ENCODE measurements around the gene ZNF579. TPM values are rescaled to one million over a fixed set of nuclear protein-coding genes. Genes with fewer than 3 reads are reported as not detected.

Gene ZNF579
- total RNA-seq, 1 experiment from 2014 or later = 13.5 TPM

DNA sequence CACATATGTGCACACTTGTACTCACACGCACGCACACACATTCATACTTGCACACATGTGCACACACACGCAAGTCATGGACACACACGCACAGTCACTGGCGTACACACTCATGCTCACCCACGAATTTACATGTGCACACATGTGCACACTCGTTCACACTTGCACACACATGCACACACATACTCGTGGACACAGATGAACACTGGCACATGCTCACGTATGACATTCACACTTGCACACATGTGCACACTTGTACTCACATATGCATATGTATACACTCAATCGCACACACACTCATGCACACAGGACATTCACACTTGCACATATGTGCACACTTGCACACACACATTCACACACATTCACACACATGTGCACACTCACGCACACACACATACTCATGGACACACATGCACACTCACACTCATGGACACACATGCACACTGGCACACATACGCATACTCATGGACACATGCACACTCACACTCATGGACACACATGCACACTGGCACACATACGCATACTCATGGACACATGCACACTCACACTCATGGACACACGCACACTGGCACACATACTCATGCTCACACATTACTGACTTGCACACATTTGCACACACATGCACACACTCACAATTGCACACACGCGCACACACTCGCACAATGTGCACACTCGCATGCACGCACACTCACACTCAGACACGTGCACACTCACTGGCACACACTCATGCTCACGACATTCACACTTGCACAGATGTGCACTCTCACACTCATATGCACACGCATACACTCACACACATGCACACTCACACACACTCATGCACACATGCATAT lies 53.2 kb downstream of the ZNF579 start:
- ChIA-PET POLR2A (ENCODE audit: unreplicated experiment) (interaction anchor here (0.7 kb wide), 1 partner anchor 97 kb away, joined by 3 read pairs; the partner anchor contains the start of gene ZNF784), CTCF (interaction anchor here (1.0 kb wide), 1 partner anchor 79 kb away, joined by 4 read pairs; the partner anchor contains the start of gene ZNF865)
- H3K79me2 ChIP-seq (ENCODE audit: low read length) = no peaks in the 10 kb centered on the region
- no TSS peak for BruUV-seq (replicated peaks)
- H3K27me3 ChIP-seq (ENCODE audit: low read length) = no peaks in the 10 kb centered on the region
- H3K27ac ChIP-seq (ENCODE audit: low read length) = no peak overlapping the region
- no peaks in the 10 kb centered on the region for H3K9me3 ChIP-seq (ENCODE audit: low read length)
- H3K9ac ChIP-seq (ENCODE audit: low read length) = no peak overlapping the region
- no peak for TF ChIP-seq EZH2phosphoT487 (IDR thresholded peaks at IDR 0.05; ENCODE audit: borderline replicate concordance, low read length)
- TF ChIP-seq EZH2 (IDR thresholded peaks at IDR 0.05; ENCODE audit: low read length, unreplicated experiment) = no peak
- TF ChIP-seq, protein P1, sequence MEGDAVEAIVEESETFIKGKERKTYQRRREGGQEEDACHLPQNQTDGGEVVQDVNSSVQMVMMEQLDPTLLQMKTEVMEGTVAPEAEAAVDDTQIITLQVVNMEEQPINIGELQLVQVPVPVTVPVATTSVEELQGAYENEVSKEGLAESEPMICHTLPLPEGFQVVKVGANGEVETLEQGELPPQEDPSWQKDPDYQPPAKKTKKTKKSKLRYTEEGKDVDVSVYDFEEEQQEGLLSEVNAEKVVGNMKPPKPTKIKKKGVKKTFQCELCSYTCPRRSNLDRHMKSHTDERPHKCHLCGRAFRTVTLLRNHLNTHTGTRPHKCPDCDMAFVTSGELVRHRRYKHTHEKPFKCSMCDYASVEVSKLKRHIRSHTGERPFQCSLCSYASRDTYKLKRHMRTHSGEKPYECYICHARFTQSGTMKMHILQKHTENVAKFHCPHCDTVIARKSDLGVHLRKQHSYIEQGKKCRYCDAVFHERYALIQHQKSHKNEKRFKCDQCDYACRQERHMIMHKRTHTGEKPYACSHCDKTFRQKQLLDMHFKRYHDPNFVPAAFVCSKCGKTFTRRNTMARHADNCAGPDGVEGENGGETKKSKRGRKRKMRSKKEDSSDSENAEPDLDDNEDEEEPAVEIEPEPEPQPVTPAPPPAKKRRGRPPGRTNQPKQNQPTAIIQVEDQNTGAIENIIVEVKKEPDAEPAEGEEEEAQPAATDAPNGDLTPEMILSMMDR (conservative IDR thresholded peaks at IDR 0.05; ENCODE audit: low read depth, low read length) = no peak
- ATAC-seq (no peak), DNase-seq (no peak)
- H3K4me1 ChIP-seq (ENCODE audit: insufficient read depth, low read length) = peaks cover 12% of the 10 kb centered on the region; the same call in 1 of the 2 replicates
- no peak overlapping the region for H3K4me3 ChIP-seq (ENCODE audit: low read length)
- no peaks in the 10 kb centered on the region for H3F3A ChIP-seq (ENCODE audit: low read length, unreplicated experiment)
- H4K20me1 ChIP-seq (ENCODE audit: low read length) = no peaks in the 10 kb centered on the region
- intact Hi-C loops (cut with micrococcal nuclease) = no loop called here
- H3K36me3 ChIP-seq (ENCODE audit: low read depth, low read length) = no peaks in the 10 kb centered on the region
- H3K4me2 ChIP-seq (ENCODE audit: low read length) = no peak overlapping the region
- no peaks in the 10 kb centered on the region for H3K9me2 ChIP-seq (replicated peaks; ENCODE audit: low read length)
- no peak overlapping the region for H2AFZ ChIP-seq (ENCODE audit: low read length)

Other genes with a start within 250 kb of the ZNF579 start
- gene KMT5C, start 241.0 kb downstream of the ZNF579 start, total RNA-seq (2014; rRNA removed) = 21.9 and 36.6 TPM in 2 replicates
- 0.80 and 2.4 TPM in 2 replicates for gene COX6B2, start 226.1 kb downstream of the ZNF579 start, total RNA-seq (2014; rRNA removed)
- gene GARIN5B, start 217.6 kb downstream of the ZNF579 start, total RNA-seq (2014; rRNA removed) = not detected in 2 replicates
- gene IL11, start 210.4 kb downstream of the ZNF579 start, total RNA-seq (2014; rRNA removed) = 7.5 and 10.7 TPM in 2 replicates
- gene TMEM190, start 204.0 kb downstream of the ZNF579 start, total RNA-seq (2014; rRNA removed) = not detected in 2 replicates
- gene TMEM238, start 196.6 kb downstream of the ZNF579 start, total RNA-seq (2014; rRNA removed) = 22.1 and 22.8 TPM in 2 replicates
- gene RPL28, start 194.9 kb downstream of the ZNF579 start, total RNA-seq (2014; rRNA removed) = 550 and 836 TPM in 2 replicates
- gene UBE2S, start 173.1 kb downstream of the ZNF579 start, total RNA-seq (2014; rRNA removed) = 2,068 and 2,245 TPM in 2 replicates
- gene SHISA7, start 137.5 kb downstream of the ZNF579 start, total RNA-seq (2014; rRNA removed) = not detected in 2 replicates
- gene ISOC2, start 119.2 kb downstream of the ZNF579 start, total RNA-seq (2014; rRNA removed) = 251 and 270 TPM in 2 replicates
- not detected in 2 replicates for gene C19orf85, start 116.1 kb downstream of the ZNF579 start, total RNA-seq (2014; rRNA removed)
- 11.8 and 24.2 TPM in 2 replicates for gene ZNF628, start 104.2 kb downstream of the ZNF579 start, total RNA-seq (2014; rRNA removed)
- 17.5 and 21.0 TPM in 2 replicates for gene NAT14, start 95.7 kb downstream of the ZNF579 start, total RNA-seq (2014; rRNA removed)
- 0.17 TPM in 1 of 2 replicates, not detected in the other for gene SSC5D, start 92.4 kb downstream of the ZNF579 start, total RNA-seq (2014; rRNA removed)
- not detected in 2 replicates for gene SBK2, start 43.7 kb downstream of the ZNF579 start, total RNA-seq (2014; rRNA removed)
- gene SBK3, start 35.3 kb downstream of the ZNF579 start, total RNA-seq (2014; rRNA removed) = 0.46 TPM in 1 of 2 replicates, not detected in the other
- gene FIZ1, start 18.7 kb upstream of the ZNF579 start, total RNA-seq (2014; rRNA removed) = 11.6 and 11.7 TPM in 2 replicates
- gene ZNF524, start 19.4 kb upstream of the ZNF579 start, total RNA-seq (2014; rRNA removed) = 27.7 and 33.1 TPM in 2 replicates
- gene ZNF865, start 24.8 kb upstream of the ZNF579 start, total RNA-seq (2014; rRNA removed) = 5.5 and 8.2 TPM in 2 replicates
- 9.0 and 18.0 TPM in 2 replicates for gene ZNF784, start 43.7 kb upstream of the ZNF579 start, total RNA-seq (2014; rRNA removed)
- 15.2 and 23.9 TPM in 2 replicates for gene ZNF580, start 60.2 kb upstream of the ZNF579 start, total RNA-seq (2014; rRNA removed)
- 25.6 and 37.5 TPM in 2 replicates for gene ZNF581, start 62.8 kb upstream of the ZNF579 start, total RNA-seq (2014; rRNA removed)
- gene CCDC106, start 67.4 kb upstream of the ZNF579 start, total RNA-seq (2014; rRNA removed) = 36.0 and 41.4 TPM in 2 replicates
- 343 and 360 TPM in 2 replicates for gene U2AF2, start 74.2 kb upstream of the ZNF579 start, total RNA-seq (2014; rRNA removed)
- 203 and 240 TPM in 2 replicates for gene EPN1, start 94.4 kb upstream of the ZNF579 start, total RNA-seq (2014; rRNA removed)
- gene NLRP9, start 157.6 kb upstream of the ZNF579 start, total RNA-seq (2014; rRNA removed) = not detected in 2 replicates
- gene RFPL4A, start 178.2 kb upstream of the ZNF579 start, total RNA-seq (2014; rRNA removed) = not detected in 2 replicates
- gene RFPL4AL1, start 188.3 kb upstream of the ZNF579 start, total RNA-seq (2014; rRNA removed) = not detected in 2 replicates